ENCODE measurements around the gene CAB39. TPM values are rescaled to one million over a fixed set of nuclear protein-coding genes. Genes with fewer than 3 reads are reported as not detected.

Gene CAB39
- total and polyA plus RNA-seq, 10 donors: 24.4 to 120 (median 80.2) TPM

DNA sequence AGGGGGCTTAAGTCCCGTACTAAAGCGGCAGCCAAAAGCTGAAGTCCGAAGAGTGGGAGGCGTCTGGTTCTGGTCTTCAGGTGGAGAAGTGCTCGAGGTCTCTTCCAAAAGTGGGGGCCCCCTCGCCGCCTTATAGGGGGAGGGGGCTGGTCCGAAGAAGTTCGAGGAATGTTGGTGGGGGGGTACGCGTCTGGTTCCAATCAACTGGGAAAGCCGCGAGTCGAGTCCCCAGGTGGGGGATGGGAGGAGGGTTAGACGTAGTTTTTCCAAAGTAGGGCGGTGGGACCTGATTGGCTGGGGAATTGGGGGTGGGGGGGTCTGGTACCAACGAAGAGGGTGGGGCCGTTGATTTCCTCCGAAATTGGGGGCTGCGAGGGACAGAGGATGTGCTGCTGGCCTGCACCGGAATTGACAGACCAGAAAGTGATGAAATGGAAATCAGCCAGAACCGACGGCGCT is 152.7 kb downstream of the CAB39 start:
- Histone ChIP-seq H3K27me3 (replicated peaks in 1 of 7) (peaks cover 0 to 59% (median 13%) of the 10 kb centered on the region in 7 donors), H3K4me3 (peak overlapping the region; percentile 54 to 83 (median 72)), H3K9me3 (no peaks in the 10 kb centered on the region), H3K36me3 (no peaks in the 10 kb centered on the region), H3K27ac (peak overlapping the region; percentile 46 to 84 (median 66)), H3K4me1 (peaks cover 29 to 80% (median 57%) of the 10 kb centered on the region in 6 donors)
- no peak for DNase-seq
- WGBS, 5 donors: 1 to 2% (median 1%) methylated on average over 23 to 24 of the region's 24 CpGs
- TF ChIP-seq POLR2A (IDR thresholded peaks at IDR 0.05) (no peak), POLR2AphosphoS5 (IDR thresholded peaks at IDR 0.05) (no peak)
- TF ChIP-seq, protein P1, sequence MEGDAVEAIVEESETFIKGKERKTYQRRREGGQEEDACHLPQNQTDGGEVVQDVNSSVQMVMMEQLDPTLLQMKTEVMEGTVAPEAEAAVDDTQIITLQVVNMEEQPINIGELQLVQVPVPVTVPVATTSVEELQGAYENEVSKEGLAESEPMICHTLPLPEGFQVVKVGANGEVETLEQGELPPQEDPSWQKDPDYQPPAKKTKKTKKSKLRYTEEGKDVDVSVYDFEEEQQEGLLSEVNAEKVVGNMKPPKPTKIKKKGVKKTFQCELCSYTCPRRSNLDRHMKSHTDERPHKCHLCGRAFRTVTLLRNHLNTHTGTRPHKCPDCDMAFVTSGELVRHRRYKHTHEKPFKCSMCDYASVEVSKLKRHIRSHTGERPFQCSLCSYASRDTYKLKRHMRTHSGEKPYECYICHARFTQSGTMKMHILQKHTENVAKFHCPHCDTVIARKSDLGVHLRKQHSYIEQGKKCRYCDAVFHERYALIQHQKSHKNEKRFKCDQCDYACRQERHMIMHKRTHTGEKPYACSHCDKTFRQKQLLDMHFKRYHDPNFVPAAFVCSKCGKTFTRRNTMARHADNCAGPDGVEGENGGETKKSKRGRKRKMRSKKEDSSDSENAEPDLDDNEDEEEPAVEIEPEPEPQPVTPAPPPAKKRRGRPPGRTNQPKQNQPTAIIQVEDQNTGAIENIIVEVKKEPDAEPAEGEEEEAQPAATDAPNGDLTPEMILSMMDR (IDR thresholded peaks at IDR 0.05 in 8 of 11, conservative IDR thresholded peaks at IDR 0.05 in 3 of 11): no peak
- intact Hi-C loops (cut with DNase I; ENCODE audit: low total_unique reads): no loop called here

DNA sequence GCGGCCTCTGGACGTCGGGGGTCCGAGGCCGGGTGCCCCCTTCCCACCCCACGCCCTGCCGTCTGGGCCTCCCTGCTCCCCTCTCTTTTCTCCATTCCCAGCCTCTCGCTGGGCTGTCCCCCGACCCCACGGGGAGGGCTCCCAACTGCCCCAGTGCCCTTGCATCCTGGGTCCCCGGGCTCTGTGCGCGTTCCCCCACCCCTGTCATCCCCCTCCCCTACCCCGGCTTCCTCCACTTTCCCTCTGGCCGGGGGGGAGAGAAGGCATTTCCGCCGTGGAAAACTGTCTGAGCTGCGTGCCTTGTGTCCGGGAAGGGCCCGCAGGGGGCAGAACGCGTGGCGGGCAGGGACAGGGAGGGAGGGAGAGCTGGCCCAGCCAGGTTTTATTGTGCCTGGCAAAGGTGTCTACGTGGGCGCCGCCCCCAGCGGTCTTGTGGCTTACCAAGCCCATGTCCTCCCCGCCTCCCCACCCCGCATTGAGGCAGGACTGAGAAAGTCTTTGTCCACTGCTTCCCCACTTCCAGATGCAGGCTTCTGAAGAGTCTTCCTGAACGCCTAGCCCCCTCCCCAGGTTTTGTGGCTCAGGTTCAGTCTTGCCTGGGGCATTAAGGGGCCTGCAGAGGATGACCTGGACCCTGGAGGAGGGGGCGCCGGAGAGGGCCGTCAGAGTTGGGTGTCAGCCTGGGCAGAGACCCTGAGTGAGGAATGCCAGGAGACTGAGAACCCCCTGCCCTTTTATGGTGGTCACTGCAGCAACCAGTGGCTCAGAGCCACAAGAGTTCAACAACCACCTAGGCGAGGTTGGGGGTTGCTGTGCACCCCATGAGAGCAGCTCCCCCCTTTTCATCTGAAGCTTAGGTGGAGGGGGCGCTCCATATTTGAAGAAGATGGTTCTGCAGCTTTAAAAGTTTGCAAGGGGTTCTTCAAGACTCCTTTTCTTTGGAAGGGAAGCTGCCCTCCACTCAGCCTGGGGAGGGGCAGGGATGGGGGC is 153.4 kb downstream of the CAB39 start:
- H3K4me1 ChIP-seq: peaks cover 33 to 87% (median 65%) of the 10 kb centered on the region in 6 donors
- 9 to 15% (median 11%) methylated on average over 20 to 35 of the region's 35 CpGs for WGBS, 5 donors
- H3K4me3 ChIP-seq: peak overlapping the region in 7 of 8 donors; percentile 54 to 82 (median 67)
- H3K27ac ChIP-seq: peak overlapping the region in 7 of 8 donors; percentile 46 to 84 (median 74)
- intact Hi-C loops (cut with DNase I; ENCODE audit: low total_unique reads): no loop called here
- peak in 1 of 3 donors; percentile 33 for TF ChIP-seq POLR2AphosphoS5 (IDR thresholded peaks at IDR 0.05)
- no peak for TF ChIP-seq POLR2A (IDR thresholded peaks at IDR 0.05)
- TF ChIP-seq, protein P1 (IDR thresholded peaks at IDR 0.05 in 8 of 11, conservative IDR thresholded peaks at IDR 0.05 in 3 of 11): peak in 1 of 11 experiments; percentile 7
- H3K9me3 ChIP-seq: no peaks in the 10 kb centered on the region
- H3K27me3 ChIP-seq (replicated peaks in 1 of 7): peaks cover 0 to 52% (median 13%) of the 10 kb centered on the region in 7 donors
- DNase-seq: peak; percentile 85
- no peaks in the 10 kb centered on the region for H3K36me3 ChIP-seq

DNA sequence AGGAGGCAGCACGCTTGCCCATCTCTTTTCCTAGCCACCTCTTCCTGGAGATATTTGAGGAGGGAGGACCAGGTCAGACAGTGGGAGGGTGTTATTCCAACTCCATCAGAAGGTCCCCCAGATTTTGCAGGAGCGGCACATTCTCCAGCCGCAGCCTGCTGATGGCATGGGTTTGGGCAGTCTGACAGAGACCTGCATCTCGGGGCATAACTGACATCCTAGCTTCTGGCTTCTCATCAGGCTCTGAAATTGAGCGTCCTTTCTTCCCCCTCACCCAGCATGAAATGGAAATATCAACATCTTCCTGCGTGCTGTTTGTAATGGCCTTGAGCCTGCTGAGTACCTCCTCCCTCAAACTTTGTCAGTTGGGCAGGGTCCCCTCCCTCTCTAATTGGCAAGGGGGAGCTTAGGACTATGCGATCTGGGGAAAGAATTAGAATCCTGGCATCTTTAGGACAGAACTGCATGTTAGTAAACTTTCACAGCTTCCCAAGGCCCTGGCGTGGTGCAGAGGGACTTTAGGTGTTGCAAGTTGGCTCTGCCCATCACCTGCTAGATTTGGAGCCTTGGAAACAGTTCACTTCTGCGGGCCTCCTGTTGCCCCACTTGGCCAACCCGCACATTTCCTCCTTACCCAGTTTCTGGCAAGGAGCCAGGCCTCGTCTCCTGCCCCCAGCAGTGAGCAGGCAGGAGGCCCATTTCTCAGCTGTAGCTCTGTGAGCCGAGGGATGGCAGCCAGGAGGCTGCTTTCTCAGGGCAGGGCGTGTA is 154.3 kb downstream of the CAB39 start:
- peak; percentile 87 for DNase-seq
- intact Hi-C loops (cut with DNase I; ENCODE audit: low total_unique reads): no loop called here
- TF ChIP-seq POLR2AphosphoS5 (IDR thresholded peaks at IDR 0.05): peak; percentile 13 to 83 (median 78)
- TF ChIP-seq, protein P1 (IDR thresholded peaks at IDR 0.05 in 8 of 11, conservative IDR thresholded peaks at IDR 0.05 in 3 of 11): peak in 1 of 11 experiments; percentile 7
- no peak for TF ChIP-seq POLR2A (IDR thresholded peaks at IDR 0.05)
- Histone ChIP-seq H3K9me3 (no peaks in the 10 kb centered on the region), H3K27me3 (replicated peaks in 1 of 7) (peaks cover 0 to 43% (median 13%) of the 10 kb centered on the region in 7 donors), H3K4me3 (peak overlapping the region in 4 of 8 donors; percentile 2 to 82 (median 74)), H3K36me3 (no peaks in the 10 kb centered on the region), H3K27ac (peak overlapping the region in 7 of 8 donors; percentile 34 to 84 (median 74)), H3K4me1 (peaks cover 33 to 91% (median 72%) of the 10 kb centered on the region in 6 donors)
- 20 to 32% (median 28%) methylated on average over 12 to 13 of the region's 13 CpGs for WGBS, 5 donors

Measured in spleen (tissue), 11 donors.